Measurements from ENCODE around the gene OTOS.

The OTOS gene

GRCh38 chr2:240136013-240136670, 4.3 kb downstream of the OTOS start, which contains the start of gene COPS9:
TSS of gene COPS9 (minus strand) at chr2:240136305. CDS start at chr2:240136284, 21 bp downstream.
- DNase-seq (ENCODE audit: low read depth) = peak; percentile 82

DNA sequence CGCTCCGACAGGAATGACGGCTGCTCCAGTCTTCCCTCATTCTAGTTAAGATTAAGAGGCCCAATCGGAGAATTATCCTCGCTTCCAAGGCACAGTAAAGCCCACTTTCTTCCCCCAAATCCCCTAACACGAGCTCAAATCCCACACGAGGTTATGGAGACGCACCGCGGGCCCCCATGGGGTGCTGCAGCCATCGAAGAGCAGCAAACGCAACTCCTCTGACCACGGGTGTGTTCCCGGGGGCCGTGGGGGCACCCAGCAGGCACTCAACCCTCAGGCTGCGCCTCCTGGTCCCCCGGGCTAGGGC, 4.8 kb downstream of the OTOS start:
- DNase-seq (ENCODE audit: low read depth) = no peak

DNA sequence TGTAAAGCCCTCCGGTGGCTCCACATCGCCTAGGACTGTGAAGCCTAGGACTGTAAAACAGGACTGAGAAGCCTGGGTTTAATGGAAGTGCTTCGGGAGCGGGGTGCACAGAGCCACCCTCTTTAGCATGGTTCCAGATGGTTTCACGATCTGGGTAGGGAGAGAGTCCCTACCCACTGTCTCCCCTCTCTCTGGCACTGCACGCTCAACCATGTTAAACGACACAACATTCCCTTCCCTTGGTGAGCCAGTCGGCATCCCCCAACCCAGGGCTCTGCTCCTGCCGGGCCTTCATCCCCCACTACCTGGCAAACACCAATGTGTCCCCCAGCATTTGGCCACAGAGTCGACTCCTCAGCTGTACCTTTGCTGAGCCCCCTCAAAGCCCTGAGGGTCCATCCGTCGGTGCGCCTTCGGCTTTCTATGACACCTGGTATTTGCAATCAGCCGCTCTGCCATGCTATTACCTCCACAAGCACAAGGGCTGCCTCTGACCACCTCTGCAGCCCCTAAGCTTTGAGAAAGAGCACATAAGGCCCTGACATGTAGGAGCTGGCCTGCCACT, 5.4 kb downstream of the OTOS start:
- DNase-seq (ENCODE audit: low read depth) = no peak

DNA sequence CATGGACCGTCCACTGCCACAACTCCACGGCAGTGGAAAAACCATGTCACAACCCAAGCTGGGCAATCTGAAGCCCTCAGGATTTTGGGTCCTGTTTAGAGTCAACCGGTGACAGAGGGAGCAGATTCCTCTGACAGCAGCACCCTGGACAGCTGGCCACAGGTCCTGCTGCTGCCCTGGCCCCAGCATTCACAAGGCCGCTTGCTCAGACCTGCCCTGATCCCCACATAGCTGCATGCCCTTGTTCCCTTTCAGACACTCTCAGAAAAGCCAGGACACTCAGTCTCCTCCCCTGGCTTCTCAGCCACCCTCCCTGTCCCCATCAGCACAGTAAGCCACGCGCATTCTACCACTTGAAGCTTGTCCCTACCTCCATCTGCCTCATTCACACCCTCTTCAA, 6.0 kb downstream of the OTOS start:
- DNase-seq (ENCODE audit: low read depth) = no peak

DNA sequence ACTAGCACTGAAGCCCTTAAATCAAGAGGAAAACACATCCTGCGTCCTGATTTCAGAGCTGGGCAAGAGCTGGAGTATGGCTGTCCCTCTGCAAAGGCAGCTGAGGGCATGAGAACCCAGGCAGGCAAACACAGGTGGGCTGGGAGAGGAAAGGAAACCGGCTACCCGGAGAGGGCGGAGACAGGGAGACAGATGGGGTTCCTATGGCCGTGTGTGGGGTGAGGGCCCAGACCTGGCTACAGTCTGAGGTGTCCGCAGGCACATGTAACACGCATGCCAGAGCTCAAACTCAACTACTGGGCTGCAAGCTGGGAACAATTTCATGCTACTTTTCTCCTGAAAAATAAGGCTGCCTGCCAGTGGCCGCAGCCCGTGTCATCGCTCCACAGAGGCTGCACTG, 7.1 kb downstream of the OTOS start:
- no peak for DNase-seq (ENCODE audit: low read depth)

DNA sequence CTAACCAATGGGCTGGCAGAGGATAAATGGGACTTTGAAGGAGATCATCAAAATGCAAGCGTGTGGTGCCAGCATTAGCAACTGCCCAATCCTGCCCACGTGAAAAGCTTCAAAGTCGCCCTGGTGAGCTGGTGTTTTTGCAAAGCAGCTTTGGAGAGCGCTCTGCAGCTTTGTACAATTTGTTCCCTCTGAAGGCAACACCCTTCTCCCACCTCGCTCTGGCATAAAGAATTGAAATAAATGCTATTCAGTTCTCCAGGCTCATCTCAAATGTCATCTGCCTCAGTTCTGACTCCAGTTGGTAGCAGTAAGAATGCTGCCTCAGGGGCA, 7.8 kb downstream of the OTOS start:
- no peak for DNase-seq (ENCODE audit: low read depth)

GRCh38 chr2:240131941-240132650, 8.4 kb downstream of the OTOS start:
- no peak for DNase-seq (ENCODE audit: low read depth)

- no peak for DNase-seq (ENCODE audit: low read depth)
These were observed 9.2 kb downstream of the OTOS start for GRCh38 chr2:240131296-240131695.

DNA sequence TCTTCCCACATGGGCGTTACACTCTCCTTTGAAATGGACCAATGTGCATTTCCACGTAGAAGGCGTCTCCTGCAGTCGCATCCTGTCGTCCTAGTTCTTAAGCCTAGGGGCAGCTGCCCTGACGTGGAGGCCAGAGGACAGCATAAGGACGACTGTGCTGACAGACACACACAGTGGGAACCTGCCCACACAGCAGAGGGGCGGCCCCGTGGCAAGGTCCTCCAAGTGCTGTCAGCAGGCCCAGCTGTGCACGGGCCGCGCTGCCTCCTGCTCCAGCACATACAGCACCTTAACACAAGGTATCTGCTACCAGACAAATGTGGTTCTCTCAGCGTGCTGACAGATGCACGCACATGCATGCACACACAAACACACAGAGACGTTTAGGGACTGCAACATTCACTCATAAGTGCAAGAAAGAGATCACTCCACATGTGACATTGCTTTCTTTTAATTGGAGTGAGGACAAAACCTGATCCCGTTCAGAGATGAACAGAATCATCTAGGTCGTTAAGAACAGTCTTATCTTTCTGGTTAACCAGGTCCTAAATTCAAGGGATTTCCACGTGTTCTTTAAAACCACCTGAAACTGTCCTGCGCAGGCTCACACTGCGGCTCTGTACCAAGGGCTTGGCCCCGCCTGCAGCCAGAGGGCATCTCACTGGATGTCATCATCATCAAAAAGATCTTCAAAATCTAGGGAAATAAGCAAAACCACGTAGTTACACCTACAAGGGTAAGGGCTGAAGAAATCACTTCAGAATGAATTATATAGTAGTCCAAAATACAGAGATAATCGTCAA, 9.9 kb downstream of the OTOS start:
- DNase-seq (ENCODE audit: low read depth) = no peak

DNA sequence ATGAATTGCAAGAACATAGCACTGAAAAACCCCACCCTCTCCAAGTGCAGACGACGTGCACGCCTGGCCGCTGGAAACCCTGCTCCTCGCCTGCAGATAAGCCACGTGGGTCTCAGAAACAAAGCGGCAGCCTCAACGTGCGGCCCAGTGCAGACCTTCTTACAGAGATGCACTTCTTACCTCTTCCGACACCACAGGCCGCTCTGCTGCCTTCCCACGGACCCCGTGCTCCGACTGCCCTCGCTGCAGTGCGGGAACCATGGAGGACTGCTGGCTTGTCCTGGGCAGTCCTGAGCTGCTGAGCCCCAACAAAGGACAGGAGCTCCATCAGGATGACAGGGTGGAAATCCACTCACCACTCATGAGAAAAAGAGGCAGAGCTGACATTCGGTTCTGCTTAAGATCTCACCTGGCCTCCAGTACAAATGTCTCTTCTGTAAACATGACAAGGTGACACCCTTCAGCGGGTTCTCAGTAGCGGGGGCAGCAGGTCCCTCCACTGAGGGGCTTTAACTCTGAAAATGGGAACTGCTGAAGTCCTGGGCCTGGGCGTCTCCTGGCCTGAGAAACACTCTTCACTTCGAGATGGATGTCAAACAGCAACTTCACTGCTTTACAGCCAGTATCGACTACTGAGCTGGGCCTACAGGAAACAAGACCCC, 10.6 kb downstream of the OTOS start:
- DNase-seq (ENCODE audit: low read depth) = no peak

GRCh38 chr2:240129311-240129710, 11.1 kb downstream of the OTOS start:
- no peak for DNase-seq (ENCODE audit: low read depth)

- no peak for DNase-seq (ENCODE audit: low read depth)
These were observed 11.8 kb downstream of the OTOS start for GRCh38 chr2:240128608-240129145.

DNA sequence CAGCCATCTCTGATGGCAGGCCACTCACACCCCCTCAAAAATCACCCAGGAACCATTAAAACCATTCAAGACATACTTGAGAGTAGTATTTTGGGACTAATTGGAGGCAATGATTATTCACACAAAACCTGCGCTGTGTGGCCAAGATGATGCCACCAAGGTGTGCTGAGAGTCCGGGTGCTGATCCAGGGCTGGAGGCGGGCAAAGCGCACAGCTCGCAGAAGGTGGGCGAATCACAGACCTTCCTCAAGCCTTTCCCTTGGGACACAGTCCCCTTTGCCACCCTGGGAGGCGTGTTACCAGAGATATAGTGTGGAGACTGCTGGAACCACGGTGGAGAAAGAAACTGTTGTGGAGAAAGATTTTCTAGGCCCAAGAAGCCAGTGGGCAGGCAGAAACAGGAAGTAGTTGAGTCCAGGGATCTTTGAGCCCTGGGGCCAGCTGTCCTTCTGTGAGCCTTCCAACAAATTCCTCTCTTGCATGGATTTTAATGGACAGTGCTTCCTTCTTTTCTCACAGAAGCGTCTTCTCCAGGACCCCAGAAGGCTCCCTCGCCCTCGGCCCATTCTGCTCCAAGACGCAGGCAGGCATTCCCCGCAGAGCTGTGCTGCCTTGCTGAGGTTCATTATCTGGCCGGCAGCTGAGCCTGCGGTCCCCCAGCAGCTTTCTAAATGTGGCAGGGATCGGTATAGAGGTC, 12.4 kb downstream of the OTOS start:
- DNase-seq (ENCODE audit: low read depth) = no peak

GRCh38 chr2:240127191-240127750, 13.2 kb downstream of the OTOS start:
- no peak for DNase-seq (ENCODE audit: low read depth)

DNA sequence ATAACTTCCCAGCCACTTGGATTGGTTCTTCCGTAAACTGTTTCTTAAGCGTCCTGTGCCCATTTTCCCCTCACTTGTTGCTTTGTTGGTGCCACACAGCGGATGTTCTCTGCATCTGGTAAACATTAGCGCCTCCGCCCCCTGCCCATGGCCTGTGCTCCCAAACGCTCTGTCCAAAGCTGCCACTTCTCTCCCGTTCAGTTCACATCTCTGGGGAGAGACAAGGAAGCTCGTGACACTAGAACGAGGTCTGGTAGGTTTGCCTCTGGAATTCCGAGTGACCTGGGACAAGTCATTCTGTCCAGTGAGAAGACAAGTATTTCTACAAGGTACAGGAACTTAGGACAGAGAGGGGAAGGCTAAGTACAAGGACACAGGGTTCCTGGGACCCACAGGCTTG, 13.7 kb downstream of the OTOS start:
- DNase-seq (ENCODE audit: low read depth) = no peak

GRCh38 chr2:240125742-240126141, 14.7 kb downstream of the OTOS start:
- no peak for DNase-seq (ENCODE audit: low read depth)

GRCh38 chr2:240124651-240125030, 15.8 kb downstream of the OTOS start:
- DNase-seq (ENCODE audit: low read depth) = no peak

GRCh38 chr2:240123821-240124650, 16.4 kb downstream of the OTOS start:
- no peak for DNase-seq (ENCODE audit: low read depth)

- DNase-seq (ENCODE audit: low read depth) = no peak
These were observed 18.8 kb downstream of the OTOS start for GRCh38 chr2:240121675-240122074.

DNA sequence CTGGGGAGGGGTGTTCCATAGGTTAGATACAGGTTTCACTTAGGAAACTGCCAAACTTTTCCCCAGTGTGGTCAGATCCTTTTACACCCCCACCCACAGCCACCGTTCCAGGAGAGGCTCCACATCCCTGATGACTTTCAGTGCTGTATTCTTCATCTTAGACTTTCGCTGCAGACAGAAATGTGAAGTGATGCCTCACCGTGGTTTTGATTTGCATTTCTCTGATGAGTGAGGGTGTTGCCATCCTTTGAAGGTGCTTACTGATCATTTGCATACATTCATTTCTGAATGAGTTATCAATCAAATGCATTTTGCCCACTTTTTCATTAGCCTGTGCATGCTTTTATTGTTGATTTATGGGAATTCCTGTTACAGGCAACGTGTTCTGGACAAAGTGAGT, 19.3 kb downstream of the OTOS start:
- DNase-seq (ENCODE audit: low read depth) = no peak
